DMS153 treated with DMSO at 0.1 percent for 48 hours (cell line): ENCODE data around the gene NIPSNAP2.
"Not testable (repeated sequence)": the region's sequence is repeated elsewhere in the genome, so short reads cannot be mapped to it uniquely, and the experiment has no call there.

Experiments used
- DNase-seq: peaks from one replicate; lab custom pipeline; 2025; ENCODE audit not compliant: unreplicated experiment; lab: John Stamatoyannopoulos, UW

Gene NIPSNAP2

GRCh38 chr7:56046721-56047445, 82.5 kb downstream of the NIPSNAP2 start:
- no peak for DNase-seq

DNA sequence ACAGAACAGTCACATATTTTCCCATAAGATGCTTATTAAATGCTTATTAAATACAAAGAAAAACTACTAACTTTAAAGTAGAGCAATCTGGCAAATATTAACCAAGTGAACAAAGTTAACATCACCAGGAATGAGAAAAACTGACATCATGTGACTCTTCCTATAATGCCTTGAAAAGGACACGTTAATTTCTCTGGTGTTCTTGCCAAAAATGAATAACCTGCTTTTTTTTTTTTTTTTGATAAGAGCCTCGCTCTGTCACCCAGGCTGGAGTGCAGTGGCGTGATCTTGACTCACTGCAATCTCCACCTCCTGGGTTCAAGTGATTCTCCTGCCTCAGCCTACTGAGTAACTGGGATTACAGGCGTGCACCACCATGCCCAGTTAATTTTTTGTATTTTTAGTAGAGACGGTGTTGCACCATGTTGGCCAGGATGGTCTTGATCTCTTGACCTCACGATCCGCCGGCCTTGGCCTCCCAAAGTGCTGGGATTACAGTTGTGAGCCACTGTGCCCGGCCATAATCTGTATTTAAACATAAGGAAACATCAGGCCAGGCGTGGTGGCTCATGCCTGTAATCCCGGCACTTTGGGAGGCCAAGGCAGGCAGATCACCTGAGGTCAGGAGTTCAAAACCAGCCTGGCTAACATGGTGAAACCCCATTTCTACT, 83.2 kb downstream of the NIPSNAP2 start:
- not testable (repeated sequence) for DNase-seq

DNA sequence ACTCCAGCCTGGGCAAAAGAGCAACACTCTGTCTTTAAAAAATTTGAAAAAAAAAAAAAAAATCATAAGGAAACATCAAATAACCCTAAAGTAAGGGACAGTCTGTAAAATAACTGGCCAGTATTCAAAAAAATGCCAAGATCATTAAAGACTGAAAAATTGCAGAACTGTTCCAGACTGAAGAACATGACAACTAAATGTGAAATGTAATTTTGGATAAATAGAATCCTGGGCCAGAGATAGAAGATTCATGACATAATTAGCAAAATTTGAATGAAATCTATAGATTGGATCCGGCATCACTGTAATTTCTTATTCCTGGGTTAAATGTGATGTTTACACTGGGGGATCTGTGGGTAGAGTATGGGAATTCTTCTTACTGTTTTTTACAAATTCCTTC, 83.9 kb downstream of the NIPSNAP2 start:
- DNase-seq, result no peak

DNA sequence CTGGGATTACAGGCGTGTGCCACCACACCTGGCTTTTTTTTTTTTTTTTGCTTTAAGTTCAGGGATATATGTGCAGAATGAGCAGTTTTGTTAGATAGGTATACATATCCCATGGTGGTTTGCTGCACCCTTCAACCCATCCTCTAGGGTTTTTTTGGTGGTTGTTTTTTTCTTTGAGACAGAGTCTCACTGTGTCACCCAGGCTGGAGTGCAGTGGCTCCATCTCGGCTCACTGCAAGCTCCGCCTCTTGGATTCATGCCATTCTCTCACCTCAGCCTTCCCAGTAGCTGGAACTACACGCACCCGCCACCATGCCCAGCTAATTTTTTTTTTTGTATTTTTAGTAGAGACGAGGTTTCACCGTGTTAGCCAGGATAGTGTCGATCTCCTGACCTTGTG, 84.4 kb downstream of the NIPSNAP2 start:
- peak; percentile 28 for DNase-seq
